Gastroesophageal sphincter (tissue), 4 donors: ENCODE data around the gene AKAP13. TPM values are rescaled to one million over a fixed set of nuclear protein-coding genes. Genes with fewer than 3 reads are reported as not detected.

ENCODE experiments used
- ATAC-seq: fragments of 150-250 bp; one replicate; pipeline ENCODE4 v1.9.1; 2016; ENCODE audit warnings: mild to moderate bottlenecking, moderate library complexity
- H3K27ac ChIP-seq, 4 donors: fragments of 200-600 bp; sonication (generic) in 3 of 4; 1 replicate in 3 of 4; 2 replicates in 1 of 4; pipeline ENCODE4 v1.5.1; 2016 to 2019
- H3K27me3 ChIP-seq: fragments of 200-600 bp; sonication (generic); one replicate; pipeline ENCODE4 v1.5.1; 2019
- H3K36me3 ChIP-seq, 2 donors: fragments of 200-600 bp; sonication (generic); one replicate each; pipeline ENCODE4 v1.5.1; 2019; ENCODE audit warnings: control low read depth in 1 of 2
- H3K4me1 ChIP-seq, 3 donors: fragments of 200-600 bp; sonication (generic); 1 replicate in 2 of 3; 2 replicates in 1 of 3; pipeline ENCODE4 v1.5.1; 2016 to 2019; ENCODE audit warnings: control low read depth in 2 of 3
- H3K4me3 ChIP-seq, 2 donors: fragments of 200-600 bp; sonication (generic); one replicate each; pipeline ENCODE4 v1.5.1; 2019; ENCODE audit warnings: mild to moderate bottlenecking in 1 of 2, moderate library complexity in 1 of 2
- H3K9me3 ChIP-seq, 3 donors: fragments of 200-600 bp; sonication (generic); one replicate each; pipeline ENCODE4 v1.5.1; 2017 to 2019; ENCODE audit warnings: control low read depth in 2 of 3
- CTCF ChIP-seq, 4 experiments: fragments of 200-600 bp in 2 of 4; fragments of 450-650 bp in 2 of 4; sonication (generic) in 1 of 4; IDR thresholded peaks; one replicate each; pipeline ENCODE4 v1.5.1; 2017 to 2019; ENCODE audit warnings: antibody characterized with exemption in 4 of 4, mild to moderate bottlenecking in 2 of 4, moderate library complexity in 2 of 4
- EP300 ChIP-seq: sonication (generic); formaldehyde crosslinking; IDR thresholded peaks from one replicate; pipeline ENCODE4 v1.6.1; 2017; ENCODE audit warnings: antibody characterized with exemption, mild to moderate bottlenecking
- POLR2A ChIP-seq, 2 donors: fragments of 450-650 bp; IDR thresholded peaks; one replicate each; pipeline ENCODE4 v1.6.1; 2017; ENCODE audit warnings: antibody characterized with exemption in 2 of 2, mild to moderate bottlenecking in 2 of 2, moderate library complexity in 1 of 2
- POLR2AphosphoS5 ChIP-seq: sonication (generic); formaldehyde crosslinking; IDR thresholded peaks from one replicate; pipeline ENCODE4 v1.6.1; 2017; ENCODE audit warnings: antibody characterized with exemption
- WGBS, 2 donors: methylation state at CpG; one replicate each; pipeline ENCODE4 v1.1.5; 2018; ENCODE audit warnings: low coverage in 1 of 2; 5-methylcytosine and 5-hydroxymethylcytosine counted together
- total RNA-seq, 4 donors: library from RNA; depleted of rRNA; stranded (reverse); fragments of >200 nt; gene quantifications; one replicate each; pipeline ENCODE4 v1.1.0, GENCODE V29; 2016

The AKAP13 gene
- total RNA-seq, 4 donors from 2014 or later: 196 to 252 (median 215) TPM

DNA sequence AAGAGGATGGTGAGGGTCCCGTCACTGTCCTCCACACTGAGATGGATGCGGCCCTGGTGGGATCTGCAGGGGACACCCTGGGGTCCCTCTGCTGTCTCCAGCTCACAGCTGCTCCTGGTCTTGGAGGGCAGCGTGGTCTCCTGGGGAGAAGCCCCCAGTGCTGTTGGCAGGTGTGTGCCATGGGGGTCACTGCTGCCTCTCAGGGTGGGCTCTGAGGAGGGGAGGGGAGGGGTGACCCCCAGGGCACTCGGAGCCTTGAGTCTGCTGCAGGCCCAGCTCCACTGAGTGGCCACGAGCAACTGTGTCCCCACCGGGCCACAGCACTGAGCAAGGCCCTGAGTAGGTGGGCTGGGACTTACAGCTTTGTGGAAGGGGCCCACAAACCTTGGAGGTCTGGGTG, 379.6 kb downstream of the AKAP13 start:
- TF ChIP-seq EP300 (no peak), CTCF (IDR thresholded peaks at IDR 0.05) (no peak), POLR2AphosphoS5 (no peak)
- Histone ChIP-seq H3K4me3 (no peak overlapping the region), H3K36me3 (peaks cover 0 to 31% of the 10 kb centered on the region in 2 donors), H3K27ac (peak overlapping the region in 1 of 4 donors; percentile 79), H3K27me3 (no peaks in the 10 kb centered on the region), H3K9me3 (no peaks in the 10 kb centered on the region), H3K4me1 (peaks cover 0 to 82% (median 25%) of the 10 kb centered on the region in 3 donors)
- no peak for ATAC-seq
- 92 to 100% methylated on average over 1 to 2 of the region's 6 CpGs for WGBS, 2 donors

DNA sequence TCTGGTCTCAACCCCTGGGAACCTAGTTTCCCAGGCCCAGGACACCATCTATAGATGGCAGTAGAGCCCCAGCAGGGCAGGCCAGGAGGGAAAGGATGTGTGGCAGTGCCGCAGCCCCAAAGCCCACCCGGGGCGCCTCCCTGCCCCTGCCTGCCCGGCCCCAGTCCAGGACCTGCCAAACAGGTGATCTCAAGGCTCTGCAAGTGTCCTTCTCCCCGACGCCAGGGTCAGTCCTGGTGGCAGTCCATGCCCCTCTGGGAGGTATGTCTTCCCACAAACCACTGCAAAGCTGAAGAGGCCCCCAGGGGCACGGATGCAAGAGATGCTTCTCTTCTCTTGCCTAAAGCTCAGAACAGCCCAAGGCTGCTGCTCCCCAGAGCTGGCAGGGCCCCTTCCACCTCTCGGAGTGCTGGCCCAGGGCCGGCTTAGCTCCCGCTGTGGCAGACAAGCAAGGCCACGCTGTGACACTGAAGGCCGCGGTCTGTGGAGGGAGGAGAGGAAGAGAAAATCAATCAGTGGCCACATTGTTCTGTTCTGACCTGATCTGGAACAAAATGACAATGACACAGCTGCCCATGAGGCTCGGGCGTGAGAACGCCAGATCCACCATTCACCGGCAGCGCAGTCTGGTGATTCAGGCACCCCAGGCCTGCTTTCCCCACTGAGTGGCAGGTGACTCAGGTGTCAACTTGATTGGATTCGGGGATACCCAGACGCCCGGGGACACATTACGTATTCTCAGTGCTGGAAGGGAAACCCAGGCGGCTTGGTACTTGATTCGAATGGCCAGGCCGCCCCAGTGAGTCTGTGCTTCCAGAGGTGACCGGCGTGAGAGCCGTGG, 380.3 kb downstream of the AKAP13 start:
- Histone ChIP-seq H3K27me3 (no peaks in the 10 kb centered on the region), H3K4me1 (peaks cover 0 to 78% (median 22%) of the 10 kb centered on the region in 3 donors), H3K4me3 (no peak overlapping the region), H3K9me3 (no peaks in the 10 kb centered on the region), H3K36me3 (peaks cover 0 to 31% of the 10 kb centered on the region in 2 donors), H3K27ac (peak overlapping the region in 3 of 4 donors; percentile 64 to 79 (median 74))
- TF ChIP-seq POLR2A (IDR thresholded peaks at IDR 0.05): no peak
- no peak for TF ChIP-seq CTCF (IDR thresholded peaks at IDR 0.05)
- no peak for TF ChIP-seq POLR2AphosphoS5
- TF ChIP-seq EP300: no peak
- ATAC-seq: no peak
- WGBS, 2 donors: 100% methylated on average over 4 of the region's 28 CpGs; no CpG with 5 or more reads in 1 of the 2 donors

DNA sequence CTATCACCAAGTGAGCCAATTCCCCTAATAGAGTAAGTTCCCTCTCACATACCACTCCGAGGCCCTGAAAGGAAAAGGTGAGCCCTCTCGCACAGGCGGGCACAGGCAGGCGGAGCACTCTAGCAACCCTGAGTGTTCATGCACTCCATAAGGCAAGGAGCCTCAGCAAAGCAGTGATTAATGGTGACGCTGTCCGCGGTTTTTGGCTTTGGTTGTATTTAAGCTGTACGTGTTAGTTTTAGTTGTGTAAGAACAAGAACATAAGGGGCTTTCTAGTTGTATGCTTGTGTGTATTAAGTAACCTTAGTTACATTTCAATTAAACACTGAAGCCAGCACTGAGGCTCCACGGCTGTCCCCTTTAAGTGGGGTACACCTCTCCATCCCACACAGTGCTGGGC, 381.2 kb downstream of the AKAP13 start:
- 57% methylated on average over 1 of the region's 9 CpGs; no CpG with 5 or more reads in 1 of the 2 donors for WGBS, 2 donors
- Histone ChIP-seq H3K27ac (peak overlapping the region in 3 of 4 donors; percentile 64 to 79 (median 74)), H3K4me1 (peaks cover 0 to 83% (median 22%) of the 10 kb centered on the region in 3 donors), H3K4me3 (no peak overlapping the region), H3K9me3 (no peaks in the 10 kb centered on the region), H3K27me3 (no peaks in the 10 kb centered on the region), H3K36me3 (peaks cover 0 to 31% of the 10 kb centered on the region in 2 donors)
- TF ChIP-seq POLR2A (IDR thresholded peaks at IDR 0.05): no peak
- no peak for TF ChIP-seq POLR2AphosphoS5
- TF ChIP-seq EP300: no peak
- TF ChIP-seq CTCF (IDR thresholded peaks at IDR 0.05): no peak
- ATAC-seq: peak; percentile 24

DNA sequence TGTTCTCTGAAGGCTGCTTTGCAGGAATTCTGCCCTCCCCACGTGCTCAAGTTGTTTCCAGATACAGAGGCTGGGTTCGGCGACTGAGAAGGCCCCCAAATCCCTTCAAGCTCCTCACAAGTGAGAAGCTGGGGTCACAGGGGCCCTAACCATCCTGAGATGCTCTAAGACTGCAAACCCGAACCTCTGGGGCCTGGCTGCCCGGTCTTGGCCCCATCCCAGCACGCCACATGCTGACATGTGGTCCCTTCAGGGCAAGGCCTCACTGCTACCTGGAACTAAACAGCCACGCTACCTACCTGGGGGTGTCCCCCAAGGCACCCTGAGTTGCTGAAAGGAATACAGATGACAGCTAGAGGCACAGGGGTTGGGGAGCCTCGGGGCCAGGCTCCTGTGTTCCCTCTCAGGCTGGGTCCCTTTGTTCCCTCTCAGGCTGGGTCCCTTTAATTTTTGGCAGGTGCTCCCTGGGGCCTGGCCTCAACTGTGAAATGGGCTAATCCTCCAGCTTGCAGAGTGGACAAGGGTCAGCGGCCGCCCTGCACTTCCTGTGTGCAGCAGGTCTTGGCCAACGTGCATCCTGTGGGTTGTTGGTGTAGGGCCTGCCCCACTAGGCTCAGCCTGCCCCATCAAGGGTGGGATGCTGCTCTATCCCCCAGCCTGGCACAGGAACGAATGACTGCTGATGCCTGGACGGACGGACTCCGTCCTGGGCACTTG, 381.8 kb downstream of the AKAP13 start:
- H3K9me3 ChIP-seq: no peaks in the 10 kb centered on the region
- peak overlapping the region in 3 of 4 donors; percentile 64 to 79 (median 74) for H3K27ac ChIP-seq
- WGBS, 2 donors: 59% methylated on average over 3 of the region's 15 CpGs; no CpG with 5 or more reads in 1 of the 2 donors
- H3K27me3 ChIP-seq: no peaks in the 10 kb centered on the region
- TF ChIP-seq POLR2A (IDR thresholded peaks at IDR 0.05) (no peak), EP300 (no peak), CTCF (IDR thresholded peaks at IDR 0.05) (no peak), POLR2AphosphoS5 (no peak)
- ATAC-seq: no peak
- peaks cover 0 to 85% (median 22%) of the 10 kb centered on the region in 3 donors for H3K4me1 ChIP-seq
- no peak overlapping the region for H3K4me3 ChIP-seq
- H3K36me3 ChIP-seq: peaks cover 0 to 31% of the 10 kb centered on the region in 2 donors
